GM19099 (cell line): ENCODE data around the gene SOSTDC1.

ENCODE experiments used
- POLR2A ChIP-seq: IDR thresholded peaks from 3 replicates; pipeline ENCODE4 v1.6.1; 2011; ENCODE audit warnings: low read depth; ENCODE audit not compliant: insufficient read length; ENCODE audit errors: extremely low read depth

The SOSTDC1 gene

DNA sequence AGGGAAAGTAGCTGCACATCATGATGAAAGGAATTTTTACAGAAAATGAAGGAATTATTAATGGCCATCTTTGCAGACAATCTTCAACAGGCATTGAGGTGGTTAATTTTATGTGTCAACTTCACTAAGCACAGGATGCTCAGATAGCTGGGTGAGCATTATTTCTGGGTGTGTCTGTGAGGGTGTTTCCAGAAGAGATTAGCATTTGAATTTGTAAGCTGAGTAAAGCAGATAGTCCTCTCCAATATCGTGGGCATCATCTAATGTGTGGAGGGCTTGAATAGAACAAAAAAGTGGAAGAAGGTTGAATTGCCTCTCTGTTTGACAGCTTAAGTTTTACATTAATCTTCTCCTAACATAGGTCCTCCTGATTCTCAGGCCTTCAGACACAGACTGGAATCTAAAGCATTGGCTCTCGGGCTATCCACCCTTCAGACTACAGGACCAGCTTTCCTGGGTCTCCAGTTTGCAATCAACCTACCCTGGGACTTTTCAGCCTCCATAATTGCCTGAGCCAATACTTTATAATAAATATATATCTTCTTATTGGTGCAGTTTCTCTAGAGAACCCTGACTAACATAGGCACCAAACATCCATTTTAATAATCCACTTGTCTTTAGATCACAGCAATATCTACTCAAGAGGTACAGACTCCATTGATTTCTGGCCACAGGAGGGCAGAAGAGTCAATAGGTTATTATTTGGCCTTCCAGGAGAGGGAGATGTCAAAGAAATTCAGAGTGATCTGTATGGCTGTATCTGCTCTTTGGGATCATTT is 33.7 kb downstream of the SOSTDC1 start:
- no peak for TF ChIP-seq POLR2A

DNA sequence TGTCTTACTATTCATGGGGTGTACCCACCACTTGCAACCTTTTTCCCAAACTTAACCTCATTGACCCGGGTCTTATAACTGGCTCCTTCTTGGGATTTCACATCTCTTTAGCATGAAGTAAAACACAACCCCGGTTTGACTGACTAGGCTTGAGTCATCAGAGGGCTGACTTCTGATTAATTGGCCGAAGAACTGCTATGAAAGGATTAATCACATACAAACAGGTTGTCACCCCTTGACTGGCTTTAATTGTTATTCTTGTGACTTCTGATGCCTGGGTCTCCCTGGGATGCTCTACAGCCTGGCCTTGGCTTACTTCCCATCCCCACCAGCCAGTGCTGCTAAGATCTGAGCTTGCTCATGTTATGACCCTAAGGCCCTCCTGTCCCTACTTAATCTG is 35.4 kb downstream of the SOSTDC1 start:
- TF ChIP-seq POLR2A = no peak

DNA sequence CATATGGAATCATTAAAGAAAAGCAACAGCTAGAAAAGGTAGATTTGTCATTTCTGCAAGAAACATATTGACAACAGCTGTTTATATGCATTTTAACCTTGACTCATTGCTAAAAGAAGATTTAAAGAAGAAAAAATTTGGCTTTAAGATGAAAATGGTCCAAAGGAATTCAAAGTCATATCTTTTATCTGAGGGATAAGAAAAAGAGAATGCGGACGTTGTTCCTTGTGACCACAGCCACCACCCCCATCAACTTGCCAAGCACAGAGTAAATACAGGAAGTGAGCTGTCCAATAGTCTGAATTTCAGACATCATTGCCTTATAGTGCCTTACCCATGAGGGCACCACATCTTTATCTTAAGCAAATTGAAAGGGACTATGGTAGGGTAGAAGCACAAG is 36.9 kb downstream of the SOSTDC1 start:
- TF ChIP-seq POLR2A = no peak

DNA sequence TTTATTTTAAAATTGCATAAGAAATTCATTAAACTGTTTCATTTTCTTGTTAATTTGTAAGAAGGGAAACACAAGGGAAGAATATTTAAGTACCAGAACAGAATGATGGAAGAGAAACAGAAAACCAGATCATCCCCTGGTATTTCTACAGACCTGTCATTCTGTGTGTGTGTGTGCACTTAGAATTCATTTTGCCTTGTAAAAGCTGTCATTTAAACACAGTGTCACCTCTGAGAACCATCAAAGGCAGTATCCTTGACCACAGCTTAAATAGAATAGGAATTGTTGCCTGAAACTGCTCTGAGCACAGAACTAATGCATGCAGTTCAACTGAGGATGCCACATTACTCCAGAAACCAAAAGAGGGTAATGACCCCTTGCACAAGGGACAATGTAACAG is 37.4 kb downstream of the SOSTDC1 start:
- TF ChIP-seq POLR2A = no peak

DNA sequence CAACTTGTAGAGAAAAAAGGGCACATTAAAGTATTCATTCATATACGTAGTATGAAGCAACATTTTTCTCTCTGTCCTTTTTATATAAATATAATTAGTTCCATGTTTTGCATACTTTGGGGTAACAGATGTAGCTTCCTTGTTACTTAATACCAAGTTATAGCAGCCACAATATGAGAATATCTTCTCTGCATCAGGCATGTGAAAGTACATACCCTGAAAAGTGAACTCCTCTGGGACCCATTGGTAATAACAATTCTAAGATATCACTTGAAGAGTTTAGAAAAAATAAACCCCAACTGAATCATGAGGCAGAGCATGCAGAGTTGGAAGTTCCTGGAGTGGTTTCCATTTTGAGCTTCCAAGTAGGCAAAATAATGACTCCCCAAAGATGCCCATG is 41.8 kb downstream of the SOSTDC1 start:
- TF ChIP-seq POLR2A = no peak

DNA sequence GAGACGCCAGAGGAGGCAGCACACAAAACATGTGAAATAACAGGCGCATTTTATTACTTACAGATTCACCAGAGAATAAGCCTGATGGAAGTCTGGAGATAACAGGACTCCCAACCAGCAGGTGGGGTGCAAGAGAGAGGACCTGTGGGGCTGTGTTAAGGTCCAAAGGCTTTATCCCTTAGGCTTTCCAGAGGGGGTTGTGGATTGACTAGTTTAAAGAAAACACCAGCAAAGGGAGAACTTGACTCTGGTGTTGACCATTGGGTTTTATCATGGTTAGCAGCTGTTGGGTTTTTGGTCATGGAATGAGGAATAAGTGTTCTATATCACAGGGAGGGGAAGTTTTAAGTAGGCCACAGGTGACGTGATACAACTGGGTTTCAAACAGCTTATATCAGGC is 42.6 kb downstream of the SOSTDC1 start:
- no peak for TF ChIP-seq POLR2A

DNA sequence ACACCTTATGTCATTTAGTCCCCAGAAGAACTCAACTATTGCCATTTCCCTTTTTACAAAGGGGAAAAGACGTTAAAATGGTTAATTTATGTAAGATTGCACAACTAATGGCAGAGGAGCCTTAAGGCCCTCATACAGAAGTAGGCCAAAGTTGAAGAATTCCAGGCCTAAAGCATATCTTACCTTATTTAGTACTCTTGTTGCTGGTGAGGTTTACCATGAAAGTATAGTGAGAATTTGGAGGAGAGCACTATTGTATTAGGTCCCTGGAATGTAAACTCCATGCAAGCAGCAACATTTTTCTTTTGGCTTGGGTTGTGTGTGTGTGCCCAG is 43.5 kb downstream of the SOSTDC1 start:
- TF ChIP-seq POLR2A = no peak

DNA sequence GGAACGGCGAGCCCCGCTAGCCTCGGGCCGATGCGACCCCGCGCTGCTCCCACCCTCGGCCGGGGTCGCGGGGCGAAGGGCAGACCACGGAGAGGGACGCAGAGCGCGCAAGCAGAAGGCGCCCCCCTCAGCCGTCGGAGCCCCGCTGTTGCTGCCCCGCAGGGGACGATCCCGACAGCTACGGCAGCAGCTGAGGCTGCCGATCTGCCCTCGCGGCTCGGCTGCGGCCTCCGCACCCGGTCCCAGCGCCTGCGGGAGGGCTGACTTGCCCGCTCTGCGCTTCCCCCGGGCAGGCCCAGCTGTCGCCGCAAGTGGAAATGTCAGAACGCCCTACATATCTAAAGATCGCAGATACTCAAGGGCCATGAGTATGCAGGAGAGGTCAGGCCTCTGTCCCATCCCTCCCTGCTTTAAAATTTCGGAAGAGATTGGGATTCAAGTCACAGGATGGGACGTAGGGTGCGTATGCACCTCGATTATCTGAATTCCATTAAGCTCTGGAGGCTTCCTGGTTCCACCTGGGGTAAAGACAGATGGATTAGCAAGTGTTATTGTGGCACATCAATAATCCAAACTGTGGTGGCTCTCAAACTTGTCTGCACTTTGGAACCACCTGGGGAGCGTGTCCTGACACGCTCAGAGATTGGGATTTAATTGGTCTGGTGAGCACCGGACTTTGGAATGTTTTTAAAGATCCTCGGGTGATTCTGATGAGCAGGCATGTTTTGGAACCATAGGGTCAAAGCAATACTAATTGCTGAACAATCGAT is 44.0 kb downstream of the SOSTDC1 start, which contains the start of gene CRPPA:
TSS of gene CRPPA (minus strand) at position 206 of the 770 bp plus-strand sequence. CDS start 216 bp downstream, outside the sequence.
- no peak for TF ChIP-seq POLR2A

DNA sequence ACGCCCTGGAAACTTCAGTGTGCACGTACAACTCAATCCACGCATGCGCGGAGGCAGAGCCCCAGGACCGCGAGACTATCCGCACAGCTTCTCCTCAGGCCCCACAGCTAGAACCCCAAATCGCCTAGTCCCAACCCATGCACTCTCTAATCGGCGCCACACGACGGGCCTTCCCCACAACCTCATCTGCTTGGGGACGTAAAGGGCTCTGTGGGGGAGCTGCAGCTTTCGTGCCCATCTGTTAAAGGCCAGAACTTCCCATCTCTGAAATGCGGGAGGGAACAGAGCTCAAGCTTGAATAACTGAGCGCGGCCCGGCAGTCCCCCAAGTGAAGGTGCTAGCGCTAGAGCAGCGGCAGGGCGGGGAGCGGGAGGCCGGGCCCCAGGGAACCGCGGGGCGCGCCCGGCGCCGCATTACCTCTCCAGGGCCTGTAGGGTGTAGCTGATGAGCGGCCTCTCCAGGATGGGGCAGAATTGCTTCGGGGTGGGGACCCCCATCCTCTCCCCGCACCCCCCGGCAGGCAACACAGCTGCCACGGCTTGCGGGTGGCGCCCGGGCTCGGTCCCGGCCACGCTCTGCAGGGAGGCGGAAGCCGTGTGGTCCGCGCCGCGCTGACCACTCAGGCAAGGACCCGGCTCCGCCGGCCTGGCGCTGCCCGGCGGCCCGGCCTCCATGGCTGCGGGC is 44.7 kb downstream of the SOSTDC1 start:
- peak; percentile 80 for TF ChIP-seq POLR2A

DNA sequence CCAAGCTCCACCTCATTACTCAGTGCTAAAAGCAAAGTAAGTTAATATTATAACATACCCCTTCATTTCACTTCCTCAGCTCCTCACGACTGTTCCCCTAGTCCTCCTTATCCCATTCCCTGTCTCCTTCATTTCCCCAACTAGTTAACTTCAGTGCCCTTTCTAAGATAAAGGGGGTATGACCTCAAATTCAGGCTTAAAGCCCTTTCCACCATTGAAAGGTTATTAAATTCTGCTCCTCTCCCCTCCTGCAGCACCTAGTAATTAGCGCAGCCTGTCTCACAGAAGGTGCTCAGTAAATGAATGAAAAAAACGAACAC is 45.2 kb downstream of the SOSTDC1 start:
- no peak for TF ChIP-seq POLR2A

DNA sequence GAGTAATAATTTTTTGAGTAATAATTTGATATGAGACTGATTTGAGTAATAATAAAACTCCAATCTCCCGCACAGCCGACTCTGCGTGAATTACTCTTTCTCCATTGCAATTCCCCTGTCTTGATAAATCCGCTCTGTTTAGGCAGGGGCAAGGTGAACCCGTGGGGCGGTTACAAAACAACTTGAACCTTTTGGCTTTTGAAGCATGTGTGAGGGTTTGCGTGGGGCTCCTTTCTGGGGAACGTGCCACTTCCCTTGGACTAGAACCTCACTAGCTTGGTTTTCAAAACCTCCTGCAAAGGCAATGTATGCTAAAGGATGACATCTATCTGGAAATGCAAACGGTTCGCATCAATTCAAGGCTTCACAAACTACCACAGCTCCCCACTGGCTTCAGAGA is 45.7 kb downstream of the SOSTDC1 start:
- TF ChIP-seq POLR2A = no peak

DNA sequence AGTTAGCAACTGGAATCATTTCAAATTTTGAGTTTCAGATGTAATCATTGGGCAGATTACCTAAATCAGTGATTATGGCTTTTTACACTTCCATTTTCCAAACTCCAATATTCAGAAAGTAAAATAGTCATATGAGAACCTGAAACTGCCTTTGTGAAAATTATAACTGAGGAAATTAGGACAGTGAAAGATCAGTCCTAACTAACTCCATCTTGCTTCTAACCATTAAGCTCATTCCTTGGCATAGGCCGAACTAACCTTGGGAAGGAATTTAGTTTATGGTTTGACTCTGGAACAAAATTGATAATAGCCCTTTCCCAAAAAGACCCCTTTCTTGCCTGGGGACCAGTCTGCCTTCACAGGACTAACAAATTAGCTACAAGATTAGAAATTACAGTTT is 46.4 kb downstream of the SOSTDC1 start:
- TF ChIP-seq POLR2A = no peak

DNA sequence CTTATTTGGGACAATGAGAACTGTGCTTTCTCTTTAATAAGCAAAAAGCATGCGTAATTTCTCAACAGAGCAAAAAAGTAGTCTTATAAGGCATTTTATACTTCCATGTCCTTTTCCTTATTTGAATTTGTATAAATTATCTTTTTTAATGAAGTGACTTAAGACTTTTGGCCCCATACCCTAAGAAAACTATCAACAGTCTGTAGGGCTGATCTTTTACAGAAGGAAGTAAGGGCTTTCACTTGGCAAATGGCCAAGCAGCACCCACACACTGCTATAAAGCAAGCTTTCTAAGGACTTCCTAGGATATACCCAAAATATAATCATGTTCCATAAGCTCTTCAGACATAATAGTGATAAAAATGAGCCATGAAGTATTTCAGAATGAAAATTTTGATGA is 47.6 kb downstream of the SOSTDC1 start:
- no peak for TF ChIP-seq POLR2A

DNA sequence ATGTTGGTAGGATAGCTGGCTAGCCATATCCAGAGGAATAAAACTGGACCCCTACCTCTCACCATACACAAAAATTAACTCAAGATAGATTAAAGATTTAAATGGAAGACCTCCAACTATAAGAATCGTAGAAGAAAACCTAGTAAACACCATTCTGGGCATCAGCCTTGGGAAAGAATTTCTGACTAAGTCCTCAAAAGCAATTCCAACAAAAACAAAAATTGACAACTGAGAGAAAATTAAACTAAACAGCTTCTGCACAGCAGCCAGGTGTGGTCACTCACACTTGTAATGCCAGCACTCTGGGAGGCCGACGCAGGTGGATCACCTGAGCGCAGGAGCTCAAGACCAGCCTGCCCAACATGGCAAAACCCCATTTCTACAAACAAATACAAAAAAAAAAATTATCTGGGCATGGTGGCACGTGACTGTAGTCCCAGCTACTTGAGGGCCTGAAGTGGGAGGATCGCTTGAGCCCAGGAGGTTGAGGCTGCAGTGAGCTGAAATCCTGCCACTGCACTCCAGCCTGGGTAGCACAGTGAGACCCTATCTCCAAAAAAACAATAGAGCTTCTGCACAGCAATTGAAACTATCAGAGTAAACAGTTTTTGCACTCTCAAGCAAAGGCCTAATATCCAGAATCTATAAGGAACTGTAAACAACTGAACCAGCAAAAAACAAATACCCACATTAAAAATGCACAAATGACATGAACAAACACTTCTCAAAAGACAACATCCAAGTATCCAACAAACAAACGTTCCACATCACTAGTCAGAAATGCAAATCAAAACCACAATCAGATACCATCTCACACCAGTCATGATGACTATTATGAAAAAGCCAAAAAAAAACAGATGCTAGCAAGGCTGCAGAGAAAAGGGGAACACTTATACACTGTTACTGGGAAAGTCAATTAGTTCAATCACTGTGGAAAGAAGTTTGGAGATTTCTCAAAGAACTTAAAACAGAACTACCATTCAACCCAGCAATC is 49.0 kb downstream of the SOSTDC1 start:
- no peak for TF ChIP-seq POLR2A
